ENCODE results near the gene IMPDH2. TPM values are rescaled to one million over a fixed set of nuclear protein-coding genes. Genes with fewer than 3 reads are reported as not detected.
"Not testable (repeated sequence)": the region's sequence is repeated elsewhere in the genome, so short reads cannot be mapped to it uniquely, and the experiment has no call there.

IMPDH2 gene
- total and polyA plus RNA-seq, 3 experiments from 2014 or later: 76.1 to 457 (median 448) TPM

- no peak overlapping the region for H3K27ac ChIP-seq (ENCODE audit: low read depth, low read length)
- H3K27me3 ChIP-seq (ENCODE audit: insufficient read depth, low read length, poor library complexity, severe bottlenecking): no peaks in the 10 kb centered on the region
- Mint-ChIP-seq H3K36me3 (peaks cover 0 to 66% (median 5%) of the 10 kb centered on the region in 3 donors), H3K27ac (peak overlapping the region in 4 of 8 donors; percentile 29 to 90 (median 52)), H3K4me3 (peak overlapping the region in 1 of 7 donors; percentile 58), H3K9me3 (no peaks in the 10 kb centered on the region), H3K27me3 (no peaks in the 10 kb centered on the region), H3K4me1 (peaks cover 16 to 36% (median 32%) of the 10 kb centered on the region in 3 donors)
- H3K36me3 ChIP-seq (ENCODE audit: insufficient read depth, low read length): peaks cover 12% of the 10 kb centered on the region
- ChIA-PET POLR2A (interaction anchor here (1.0 to 1.1 kb wide), 2 partner anchors 17 to 23 kb away, joined by 4 read pairs; partner anchors contain the start of gene IMPDH2), CTCF (interaction anchor here (5.6 to 10.1 kb wide), 2 partner anchors 11 to 24 kb away, joined by 65 to 121 read pairs; partner anchors contain the start of genes NDUFAF3 and P4HTM)
- H3K4me1 ChIP-seq (ENCODE audit: insufficient read depth, low read length): peaks cover 13% of the 10 kb centered on the region
- no peak for DNase-seq
- H3K4me3 ChIP-seq (ENCODE audit: low read length): no peak overlapping the region
- H3K9me3 ChIP-seq (ENCODE audit: low read length): no peaks in the 10 kb centered on the region
Observed at GRCh38 chr3:49012441-49013017, 16.7 kb downstream of the IMPDH2 start.

GRCh38 chr3:49009396-49009795, 19.8 kb downstream of the IMPDH2 start:
- Mint-ChIP-seq H3K27ac (peak overlapping the region in 2 of 8 donors; percentile 14 to 68), H3K4me1 (peaks cover 24 to 46% (median 41%) of the 10 kb centered on the region in 3 donors), H3K4me3 (peak overlapping the region in 5 of 7 donors; percentile 51 to 89 (median 62)), H3K9me3 (no peaks in the 10 kb centered on the region), H3K27me3 (peaks cover 0 to 3% of the 10 kb centered on the region in 2 donors), H3K36me3 (peaks cover 0 to 49% (median 0%) of the 10 kb centered on the region in 3 donors)
- H3K4me3 ChIP-seq (ENCODE audit: low read length): no peak overlapping the region
- POLR2A ChIA-PET: interaction anchor here (0.7 to 3.5 kb wide), 4 partner anchors 8 to 85 kb away, joined by 3 to 48 read pairs (median 4); partner anchors contain the start of genes DALRD3 and P4HTM
- no peaks in the 10 kb centered on the region for H3K27me3 ChIP-seq (ENCODE audit: insufficient read depth, low read length, poor library complexity, severe bottlenecking)
- CTCF ChIA-PET: interaction anchor here (1.1 to 10.1 kb wide), 4 partner anchors 9 to 331 kb away, joined by 3 to 121 read pairs (median 56); partner anchors contain the start of genes DALRD3, NDUFAF3, P4HTM and USP4
- DNase-seq: no peak
- no peaks in the 10 kb centered on the region for H3K9me3 ChIP-seq (ENCODE audit: low read length)
- H3K36me3 ChIP-seq (ENCODE audit: insufficient read depth, low read length): peaks cover 2% of the 10 kb centered on the region
- H3K4me1 ChIP-seq (ENCODE audit: insufficient read depth, low read length): peaks cover 14% of the 10 kb centered on the region
- H3K27ac ChIP-seq (ENCODE audit: low read depth, low read length): no peak overlapping the region

GRCh38 chr3:49008627-49009026, 20.6 kb downstream of the IMPDH2 start:
- H3K4me3 Mint-ChIP-seq: peak overlapping the region; percentile 89 to 100 (median 98)
- not testable (repeated sequence) for H3K36me3 ChIP-seq (ENCODE audit: insufficient read depth, low read length); H3K9me3 ChIP-seq (ENCODE audit: low read length); H3K9me3 Mint-ChIP-seq; H3K27me3 Mint-ChIP-seq; DNase-seq; H3K27me3 ChIP-seq (ENCODE audit: insufficient read depth, low read length, poor library complexity, severe bottlenecking)
- CTCF ChIA-PET: interaction anchor here (1.1 to 10.1 kb wide), 4 partner anchors 8 to 20 kb away, joined by 3 to 121 read pairs (median 56); partner anchors contain the start of genes DALRD3, NDUFAF3 and P4HTM
- Histone ChIP-seq H3K4me1 (ENCODE audit: insufficient read depth, low read length) (peaks cover 14% of the 10 kb centered on the region), H3K4me3 (ENCODE audit: low read length) (peak overlapping the region; percentile 98), H3K27ac (ENCODE audit: low read depth, low read length) (peak overlapping the region; percentile 45)
- peaks cover 22 to 42% (median 41%) of the 10 kb centered on the region in 3 donors for H3K4me1 Mint-ChIP-seq
- peak overlapping the region; percentile 70 to 100 (median 97) for H3K27ac Mint-ChIP-seq
- POLR2A ChIA-PET: interaction anchor here (0.6 to 3.5 kb wide), 8 partner anchors 9 to 112 kb away, joined by 3 to 48 read pairs (median 5); partner anchors contain the start of genes DALRD3, IMPDH2, NDUFAF3 and P4HTM
- H3K36me3 Mint-ChIP-seq: peaks cover 0 to 42% (median 0%) of the 10 kb centered on the region in 3 donors

GRCh38 chr3:49007771-49008528, 21.2 kb downstream of the IMPDH2 start:
- no peaks in the 10 kb centered on the region for H3K36me3 ChIP-seq (ENCODE audit: insufficient read depth, low read length)
- Mint-ChIP-seq H3K27me3 (peaks cover 0 to 3% of the 10 kb centered on the region in 2 donors), H3K27ac (peak overlapping the region; percentile 89 to 100 (median 99)), H3K4me1 (peaks cover 22 to 42% (median 41%) of the 10 kb centered on the region in 3 donors), H3K9me3 (no peaks in the 10 kb centered on the region), H3K36me3 (peaks cover 0 to 35% (median 0%) of the 10 kb centered on the region in 3 donors), H3K4me3 (peak overlapping the region; percentile 89 to 100 (median 98))
- no peaks in the 10 kb centered on the region for H3K9me3 ChIP-seq (ENCODE audit: low read length)
- H3K4me1 ChIP-seq (ENCODE audit: insufficient read depth, low read length): peaks cover 14% of the 10 kb centered on the region
- DNase-seq: peak; percentile 80 to 90 (median 82)
- peak overlapping the region; percentile 88 for H3K27ac ChIP-seq (ENCODE audit: low read depth, low read length)
- peak overlapping the region; percentile 98 for H3K4me3 ChIP-seq (ENCODE audit: low read length)
- POLR2A ChIA-PET: interaction anchor here (0.6 to 4.7 kb wide), 14 partner anchors 10 to 332 kb away, joined by 3 to 79 read pairs (median 10); partner anchors contain the start of genes CCDC71, DALRD3, IMPDH2 and NDUFAF3
- H3K27me3 ChIP-seq (ENCODE audit: insufficient read depth, low read length, poor library complexity, severe bottlenecking): no peaks in the 10 kb centered on the region
- CTCF ChIA-PET: interaction anchor here (0.7 to 10.1 kb wide), 11 partner anchors 9 to 162 kb away, joined by 3 to 121 read pairs (median 4); partner anchors contain the start of genes DALRD3, IMPDH2, NDUFAF3 and P4HTM

GRCh38 chr3:49007068-49007770, 22.0 kb downstream of the IMPDH2 start, which contains the start of gene WDR6:
Gene WDR6 (plus strand): TSS chr3:49007391. CDS start chr3:49007432, 41 bp downstream.
- no peaks in the 10 kb centered on the region for H3K36me3 ChIP-seq (ENCODE audit: insufficient read depth, low read length)
- H3K27me3 ChIP-seq (ENCODE audit: insufficient read depth, low read length, poor library complexity, severe bottlenecking): no peaks in the 10 kb centered on the region
- H3K9me3 ChIP-seq (ENCODE audit: low read length): no peaks in the 10 kb centered on the region
- peak within 1 kb of the TSS; percentile 98 for H3K4me3 ChIP-seq (ENCODE audit: low read length)
- CTCF ChIA-PET: interaction anchor here (0.7 to 10.1 kb wide), 15 partner anchors 9 to 163 kb away, joined by 3 to 121 read pairs (median 5); partner anchors contain the start of genes DALRD3, IMPDH2, NDUFAF3 and P4HTM
- POLR2A ChIA-PET: interaction anchor here (0.7 to 4.7 kb wide), 13 partner anchors 10 to 333 kb away, joined by 4 to 79 read pairs (median 11); partner anchors contain the start of genes ARIH2, CCDC71, DALRD3 and IMPDH2
- H3K27ac ChIP-seq (ENCODE audit: low read depth, low read length): peak within 1 kb of the TSS; percentile 88
- peak; percentile 96 to 98 (median 97) for DNase-seq
- Mint-ChIP-seq H3K36me3 (peaks cover 0 to 28% (median under 1%) of the 10 kb centered on the region in 3 donors), H3K4me3 (peak within 1 kb of the TSS; percentile 89 to 100 (median 98)), H3K9me3 (no peaks in the 10 kb centered on the region), H3K27me3 (peaks cover 0 to 3% of the 10 kb centered on the region in 2 donors), H3K27ac (peak within 1 kb of the TSS; percentile 89 to 100 (median 99)), H3K4me1 (peaks cover 22 to 38% (median 37%) of the 10 kb centered on the region in 3 donors)
- H3K4me1 ChIP-seq (ENCODE audit: insufficient read depth, low read length): peaks cover 14% of the 10 kb centered on the region

GRCh38 chr3:49006408-49007067, 22.7 kb downstream of the IMPDH2 start:
- Mint-ChIP-seq H3K4me1 (peaks cover 22 to 32% (median 31%) of the 10 kb centered on the region in 3 donors), H3K27me3 (peaks cover 0 to 3% of the 10 kb centered on the region in 2 donors), H3K4me3 (peak overlapping the region; percentile 89 to 100 (median 98)), H3K27ac (peak overlapping the region; percentile 89 to 100 (median 99)), H3K9me3 (no peaks in the 10 kb centered on the region), H3K36me3 (peaks cover 0 to 22% (median 1%) of the 10 kb centered on the region in 3 donors)
- ChIA-PET POLR2A (interaction anchor here (0.5 to 4.7 kb wide), 14 partner anchors 9 to 337 kb away, joined by 3 to 79 read pairs (median 9); partner anchors contain the start of genes ARIH2, CCDC71, DALRD3 and IMPDH2), CTCF (interaction anchor here (0.8 to 10.1 kb wide), 14 partner anchors 8 to 151 kb away, joined by 3 to 121 read pairs (median 6); partner anchors contain the start of genes DALRD3, IMPDH2, NDUFAF3 and P4HTM)
- Histone ChIP-seq H3K36me3 (ENCODE audit: insufficient read depth, low read length) (no peaks in the 10 kb centered on the region), H3K4me1 (ENCODE audit: insufficient read depth, low read length) (peaks cover 14% of the 10 kb centered on the region), H3K27me3 (ENCODE audit: insufficient read depth, low read length, poor library complexity, severe bottlenecking) (no peaks in the 10 kb centered on the region), H3K27ac (ENCODE audit: low read depth, low read length) (peak overlapping the region; percentile 88), H3K9me3 (ENCODE audit: low read length) (no peaks in the 10 kb centered on the region), H3K4me3 (ENCODE audit: low read length) (peak overlapping the region; percentile 98)
- peak in 2 of 5 donors; percentile 12 to 16 for DNase-seq

All from CD8-positive, alpha-beta memory T cell (primary cell).